H9 (cell line): ENCODE data around the gene WIPI1. TPM values are rescaled to one million over a fixed set of nuclear protein-coding genes. Genes with fewer than 3 reads are reported as not detected.

ENCODE experiments used
- DNase-seq: peaks from one replicate; pipeline ENCODE4 v3.0.0-alpha.2; 2017
- H2AFZ ChIP-seq: one replicate; pipeline ENCODE4 v1.6.1; 2013; ENCODE audit warnings: mild to moderate bottlenecking, low read length, control low read depth, moderate library complexity
- H2AK5ac ChIP-seq: 2 replicates; pipeline ENCODE4 v1.6.1; 2013; ENCODE audit warnings: low read length, control low read depth, mixed read lengths; ENCODE audit not compliant: insufficient read length
- H2BK120ac ChIP-seq: one replicate; pipeline ENCODE4 v1.6.1; 2013; ENCODE audit warnings: low read depth, mild to moderate bottlenecking, low read length, control low read depth, inconsistent platforms; ENCODE audit not compliant: poor library complexity, severe bottlenecking
- H2BK12ac ChIP-seq: 2 replicates; pipeline ENCODE4 v1.6.1; 2013; ENCODE audit warnings: low read length, control low read depth, mixed read lengths, low read depth; ENCODE audit not compliant: insufficient read length
- H2BK15ac ChIP-seq: 2 replicates; pipeline ENCODE4 v1.6.1; 2013; ENCODE audit warnings: low read depth, low read length, control low read depth
- H2BK20ac ChIP-seq: one replicate; pipeline ENCODE4 v1.6.1; 2013; ENCODE audit warnings: low read depth, mild to moderate bottlenecking, low read length, control low read depth, inconsistent platforms; ENCODE audit not compliant: poor library complexity, severe bottlenecking
- H2BK5ac ChIP-seq: 2 replicates; pipeline ENCODE4 v1.6.1; 2013; ENCODE audit warnings: low read length, control low read depth, mixed read lengths; ENCODE audit not compliant: insufficient read length
- H3K14ac ChIP-seq: 2 replicates; pipeline ENCODE4 v1.6.1; 2013; ENCODE audit warnings: low read length, control low read depth; ENCODE audit not compliant: insufficient read depth
- H3K18ac ChIP-seq: 2 replicates; pipeline ENCODE4 v1.6.1; 2013; ENCODE audit warnings: low read depth, mild to moderate bottlenecking, mixed read lengths, low read length, control low read depth; ENCODE audit not compliant: insufficient read length
- H3K23ac ChIP-seq: 2 replicates; pipeline ENCODE4 v1.6.1; 2013; ENCODE audit warnings: low read length, control low read depth, mixed read lengths, low read depth; ENCODE audit not compliant: insufficient read length
- H3K23me2 ChIP-seq: 2 replicates; pipeline ENCODE4 v1.6.1; 2013; ENCODE audit warnings: low read depth, mild to moderate bottlenecking, mixed read lengths, low read length, control low read depth; ENCODE audit not compliant: insufficient read length, poor library complexity, severe bottlenecking
- H3K27ac ChIP-seq: 2 replicates; pipeline ENCODE4 v1.5.1; 2013; ENCODE audit warnings: low read length, control low read depth, mixed read lengths, low read depth; ENCODE audit not compliant: insufficient read length
- H3K27me3 ChIP-seq: 2 replicates; pipeline ENCODE4 v1.6.1; 2013; ENCODE audit warnings: low read length, control low read depth, inconsistent platforms; ENCODE audit not compliant: insufficient read depth
- H3K4ac ChIP-seq: 2 replicates; pipeline ENCODE4 v1.6.1; 2013; ENCODE audit warnings: low read depth, mild to moderate bottlenecking, control low read depth, inconsistent platforms, low read length, moderate library complexity
- H3K4me1 ChIP-seq: 2 replicates; pipeline ENCODE4 v1.6.1; 2013; ENCODE audit warnings: low read length, control low read depth, inconsistent platforms; ENCODE audit not compliant: insufficient read depth
- H3K4me2 ChIP-seq: 2 replicates; pipeline ENCODE4 v1.6.1; 2013; ENCODE audit warnings: low read length, control low read depth, mixed read lengths; ENCODE audit not compliant: insufficient read length, insufficient read depth
- H3K56ac ChIP-seq: 2 replicates; pipeline ENCODE4 v1.6.1; 2013; ENCODE audit warnings: low read depth, mild to moderate bottlenecking, mixed read lengths, low read length, control low read depth; ENCODE audit not compliant: insufficient read length
- H3K79me1 ChIP-seq: 2 replicates; pipeline ENCODE4 v1.6.1; 2013; ENCODE audit warnings: low read depth, mild to moderate bottlenecking, moderate library complexity, low read length, control low read depth, inconsistent platforms; ENCODE audit not compliant: insufficient read depth, poor library complexity, severe bottlenecking
- H3K79me2 ChIP-seq: 2 replicates; pipeline ENCODE4 v1.6.1; 2013; ENCODE audit warnings: low read length, control low read depth, inconsistent platforms; ENCODE audit not compliant: insufficient read depth
- H3K9ac ChIP-seq: 2 replicates; pipeline ENCODE4 v1.6.1; 2013; ENCODE audit warnings: low read length, control low read depth, mixed read lengths; ENCODE audit not compliant: insufficient read length; ENCODE audit errors: extremely low read depth
- H3K9me3 ChIP-seq: one replicate; pipeline ENCODE4 v1.6.1; 2013; ENCODE audit warnings: low read depth, low read length, inconsistent platforms; ENCODE audit not compliant: control insufficient read depth
- H3T11ph ChIP-seq: one replicate; pipeline ENCODE4 v1.6.1; 2013; ENCODE audit warnings: mild to moderate bottlenecking, low read length, control low read depth, inconsistent platforms
- H4K20me1 ChIP-seq: one replicate; pipeline ENCODE4 v1.6.1; 2013; ENCODE audit not compliant: control insufficient read depth, insufficient read length, insufficient read depth
- H4K5ac ChIP-seq: 2 replicates; pipeline ENCODE4 v1.6.1; 2013; ENCODE audit warnings: low read depth, mild to moderate bottlenecking, mixed read lengths, low read length, control low read depth; ENCODE audit not compliant: insufficient read length
- H4K8ac ChIP-seq: replicated peaks from 2 replicates; pipeline ENCODE4 v1.6.1; 2013; ENCODE audit warnings: low read length, control low read depth, mixed read lengths, low read depth; ENCODE audit not compliant: insufficient read length
- H4K91ac ChIP-seq: 2 replicates; pipeline ENCODE4 v1.6.1; 2013; ENCODE audit warnings: low read depth, mild to moderate bottlenecking, moderate library complexity, mixed read lengths, low read length, control low read depth; ENCODE audit not compliant: insufficient read length
- H3K27ac Mint-ChIP-seq, 3 experiments: 2 replicates in 2 of 3; 3 replicates in 1 of 3; pipeline ENCODE4 v1.8.0; 2020 to 2021; ENCODE audit warnings: mixed read lengths in 3 of 3, mild to moderate bottlenecking in 1 of 3, moderate library complexity in 1 of 3
- H3K27me3 Mint-ChIP-seq: 2 replicates; pipeline ENCODE4 v1.8.0; 2021; ENCODE audit warnings: low read depth, mild to moderate bottlenecking, moderate library complexity, mixed read lengths
- H3K36me3 Mint-ChIP-seq, 3 experiments: 2 replicates in 2 of 3; 3 replicates in 1 of 3; pipeline ENCODE4 v1.8.0; 2020 to 2021; ENCODE audit warnings: low read depth in 3 of 3, mixed read lengths in 3 of 3; ENCODE audit not compliant: insufficient read depth in 1 of 3
- H3K4me1 Mint-ChIP-seq, 2 experiments: 2 replicates each; pipeline ENCODE4 v1.8.0; 2020; ENCODE audit warnings: mixed read lengths in 2 of 2
- H3K4me3 Mint-ChIP-seq, 2 experiments: 2 replicates in 1 of 2; 3 replicates in 1 of 2; pipeline ENCODE4 v1.8.0; 2020 to 2021; ENCODE audit warnings: mild to moderate bottlenecking in 2 of 2, mixed read lengths in 2 of 2, moderate library complexity in 1 of 2
- H3K9me3 Mint-ChIP-seq, 2 experiments: 2 replicates in 1 of 2; 3 replicates in 1 of 2; pipeline ENCODE4 v1.8.0; 2020; ENCODE audit warnings: mild to moderate bottlenecking in 2 of 2, mixed read lengths in 2 of 2, moderate library complexity in 1 of 2
- WGBS: extraction: QIAGEN DNeasy Blood & Tissue Kit; methylation state at CpG from one replicate; pipeline ENCODE4 v1.1.7; 2013; ENCODE audit warnings: missing lambda C conversion rate, low lambda C conversion rate, mixed read lengths; ENCODE audit not compliant: insufficient read length; ENCODE audit errors: extremely low coverage; 5-methylcytosine and 5-hydroxymethylcytosine counted together
- total RNA-seq: library from RNA; stranded (reverse); gene quantifications from 2 replicates; pipeline ENCODE4 v1.2.1, GENCODE V29; 2021
- TF ChIP-seq, protein P1 (sequence below): fragments of 200-600 bp; sonication (generic); conservative IDR thresholded peaks from 3 replicates; pipeline ENCODE4 v1.8.0; 2021; ENCODE audit warnings: antibody characterized with exemption, mild to moderate bottlenecking

WIPI1 gene
- total RNA-seq, 1 experiment from 2014 or later = 15.4 TPM

DNA sequence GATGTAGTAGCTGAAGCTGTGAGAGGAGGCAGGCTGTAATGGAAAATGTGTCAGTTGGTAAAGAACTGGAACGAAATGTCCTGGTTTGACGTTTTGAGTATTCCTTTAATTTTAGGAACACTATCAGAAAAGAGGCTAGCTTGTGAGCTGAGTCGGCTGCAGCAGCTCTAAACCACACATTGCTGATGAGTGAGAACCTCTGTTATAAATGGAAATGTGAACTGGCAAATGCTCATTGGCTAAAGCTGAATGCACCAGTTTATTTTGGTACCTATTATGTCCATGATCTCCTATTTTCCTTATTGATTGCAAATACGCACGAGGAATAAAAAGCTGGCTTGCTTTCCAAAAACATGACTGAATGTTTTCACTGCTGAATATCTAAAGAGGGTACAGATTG is 11.0 kb upstream of the WIPI1 start:
- no peaks in the 10 kb centered on the region for H4K20me1 ChIP-seq
- no CpG with 5 or more reads among the region's 5 CpGs for WGBS
- no peaks in the 10 kb centered on the region for H3K4me1 ChIP-seq
- no peak overlapping the region for H2BK20ac ChIP-seq
- H2BK5ac ChIP-seq = no peak overlapping the region
- Mint-ChIP-seq H3K4me3 (no peak overlapping the region), H3K4me1 (peaks cover 2 to 6% of the 10 kb centered on the region in 2 experiments), H3K36me3 (no peaks in the 10 kb centered on the region), H3K9me3 (no peaks in the 10 kb centered on the region), H3K27ac (no peak overlapping the region), H3K27me3 (no peaks in the 10 kb centered on the region; the same call in 1 of the 2 replicates)
- H3K79me1 ChIP-seq = no peaks in the 10 kb centered on the region
- H4K8ac ChIP-seq = no peak overlapping the region
- no peak overlapping the region for H2BK15ac ChIP-seq
- H3K27ac ChIP-seq = no peak overlapping the region
- no peak for DNase-seq
- TF ChIP-seq, protein P1, sequence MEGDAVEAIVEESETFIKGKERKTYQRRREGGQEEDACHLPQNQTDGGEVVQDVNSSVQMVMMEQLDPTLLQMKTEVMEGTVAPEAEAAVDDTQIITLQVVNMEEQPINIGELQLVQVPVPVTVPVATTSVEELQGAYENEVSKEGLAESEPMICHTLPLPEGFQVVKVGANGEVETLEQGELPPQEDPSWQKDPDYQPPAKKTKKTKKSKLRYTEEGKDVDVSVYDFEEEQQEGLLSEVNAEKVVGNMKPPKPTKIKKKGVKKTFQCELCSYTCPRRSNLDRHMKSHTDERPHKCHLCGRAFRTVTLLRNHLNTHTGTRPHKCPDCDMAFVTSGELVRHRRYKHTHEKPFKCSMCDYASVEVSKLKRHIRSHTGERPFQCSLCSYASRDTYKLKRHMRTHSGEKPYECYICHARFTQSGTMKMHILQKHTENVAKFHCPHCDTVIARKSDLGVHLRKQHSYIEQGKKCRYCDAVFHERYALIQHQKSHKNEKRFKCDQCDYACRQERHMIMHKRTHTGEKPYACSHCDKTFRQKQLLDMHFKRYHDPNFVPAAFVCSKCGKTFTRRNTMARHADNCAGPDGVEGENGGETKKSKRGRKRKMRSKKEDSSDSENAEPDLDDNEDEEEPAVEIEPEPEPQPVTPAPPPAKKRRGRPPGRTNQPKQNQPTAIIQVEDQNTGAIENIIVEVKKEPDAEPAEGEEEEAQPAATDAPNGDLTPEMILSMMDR = no peak
- no peak overlapping the region for H4K5ac ChIP-seq
- no peak overlapping the region for H4K91ac ChIP-seq
- no peak overlapping the region for H2AK5ac ChIP-seq
- H2AFZ ChIP-seq = no peak overlapping the region
- no peak overlapping the region for H3K14ac ChIP-seq
- no peak overlapping the region for H3K18ac ChIP-seq
- no peaks in the 10 kb centered on the region for H3K79me2 ChIP-seq
- H3T11ph ChIP-seq = no peak overlapping the region
- H3K9ac ChIP-seq = no peak overlapping the region
- no peaks in the 10 kb centered on the region for H3K23me2 ChIP-seq
- no peaks in the 10 kb centered on the region for H3K27me3 ChIP-seq
- no peak overlapping the region for H3K56ac ChIP-seq
- H3K4ac ChIP-seq = no peak overlapping the region
- no peak overlapping the region for H2BK12ac ChIP-seq
- H3K9me3 ChIP-seq = no peaks in the 10 kb centered on the region
- no peak overlapping the region for H2BK120ac ChIP-seq
- H3K23ac ChIP-seq = no peak overlapping the region
- H3K4me2 ChIP-seq = no peak overlapping the region
